NT2/D1 (cell line): Measurements from ENCODE around the gene LYST.

ENCODE experiments used
- SUZ12 ChIP-seq: IDR thresholded peaks from 2 replicates; pipeline ENCODE4 v1.6.1; 2011; ENCODE audit not compliant: insufficient read length, insufficient read depth; ENCODE audit errors: extremely low read depth
- YY1 ChIP-seq: IDR thresholded peaks from 2 replicates; pipeline ENCODE4 v1.6.1; 2011; ENCODE audit not compliant: insufficient read length, insufficient read depth
- ZNF274 ChIP-seq: IDR thresholded peaks from 2 replicates; pipeline ENCODE4 v1.6.1; 2011; ENCODE audit warnings: mild to moderate bottlenecking, low read depth, low read length

DNA sequence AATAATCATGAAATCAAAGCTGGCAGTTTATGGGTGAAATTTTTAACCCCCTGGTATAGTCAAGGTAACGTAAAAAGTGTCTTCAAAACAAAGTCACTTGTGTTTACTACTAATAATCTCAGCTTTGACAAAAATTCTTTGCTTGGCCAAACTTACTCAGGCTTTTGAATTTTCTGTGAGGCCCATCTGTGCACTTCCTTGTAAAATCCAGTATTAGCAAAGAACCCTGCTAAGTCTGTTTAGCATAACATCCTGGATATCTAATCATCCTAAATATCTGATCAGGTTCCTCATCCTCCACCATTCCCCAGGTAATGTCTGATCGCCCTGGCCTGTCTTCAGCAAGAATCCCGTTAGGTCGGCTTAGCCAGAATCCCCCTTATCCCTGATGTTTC is 3.0 kb downstream of the LYST start:
- TF ChIP-seq YY1, result no peak
- TF ChIP-seq ZNF274, result no peak
- TF ChIP-seq SUZ12, result no peak
